A549 (cell line): ENCODE measurements around the gene FBXO10. TPM values are rescaled to one million over a fixed set of nuclear protein-coding genes. Genes with fewer than 3 reads are reported as not detected.

Source experiments
- ATAC-seq, 2 experiments: fragments of 200-7000 bp in 1 of 2; fragments of >200 bp in 1 of 2; cut with Nextera tagmentation in 1 of 2; cut with Tn5 transposase in 1 of 2; 3 replicates each; pipeline versions ENCODE4 v1.8.0 to v1.9.1; 2018 to 2020; ENCODE audit warnings: mild to moderate bottlenecking in 1 of 2, moderate library complexity in 1 of 2
- CTCF ChIA-PET: fragments of 300-600 bp; sonication (Branson Sonifier 250); formaldehyde crosslinking; extraction: SDS; loops from one replicate; lab custom pipeline; 2021; ENCODE audit warnings: antibody characterized with exemption, inconsistent platforms; lab: Yijun Ruan, JAX
- POLR2A ChIA-PET: fragments of 350-600 bp; formaldehyde crosslinking; extraction: SDS; loops from one replicate; lab custom pipeline; 2021; ENCODE audit warnings: antibody characterized with exemption, inconsistent platforms; lab: Yijun Ruan, JAX
- DNase-seq, 2 experiments: peaks; one replicate each; pipeline versions ENCODE4 v3.0.0 to v3.0.0-alpha.2; 2011 to 2016; ENCODE audit warnings: low read depth in 1 of 2, low spot score in 1 of 2
- FAIRE-seq: peaks from 2 replicates; lab custom pipeline; 2011; peaks lifted over from hg19 to GRCh38; lab: Jason Lieb, UNC
- H3K27ac ChIP-seq, 2 experiments: fragments of >200 bp; sonication (Bioruptor Twin); formaldehyde crosslinking; 3 replicates each; pipeline ENCODE4 v1.5.1; 2016 to 2017
- H3K4me1 ChIP-seq: fragments of >200 bp; sonication (Bioruptor Twin); formaldehyde crosslinking; 3 replicates; pipeline ENCODE4 v1.6.1; 2016
- H3K4me2 ChIP-seq: fragments of >200 bp; sonication (Bioruptor Twin); formaldehyde crosslinking; 3 replicates; pipeline ENCODE4 v1.6.1; 2016
- H3K4me3 ChIP-seq: fragments of >200 bp; sonication (Bioruptor Twin); formaldehyde crosslinking; 3 replicates; pipeline ENCODE4 v1.5.1; 2016
- H3K9me3 ChIP-seq: fragments of >200 bp; sonication (Bioruptor Twin); formaldehyde crosslinking; 3 replicates; pipeline ENCODE4 v1.6.1; 2016
- CBX2 ChIP-seq: fragments of 200-600 bp; sonication (generic); IDR thresholded peaks from 2 replicates; pipeline ENCODE4 v1.6.1; 2016; ENCODE audit warnings: low read depth, mild to moderate bottlenecking, borderline replicate concordance
- CHD2 ChIP-seq: fragments of 150-350 bp; IDR thresholded peaks from 2 replicates; pipeline ENCODE4 v1.6.1; 2014; ENCODE audit warnings: low read length; ENCODE audit not compliant: partially characterized antibody
- CTCF ChIP-seq: fragments of >200 bp; sonication (Bioruptor Twin); formaldehyde crosslinking; IDR thresholded peaks from 3 replicates; pipeline ENCODE4 v1.5.1; 2016
- E2F6 ChIP-seq: IDR thresholded peaks from 2 replicates; pipeline ENCODE4 v1.6.1; 2012; ENCODE audit warnings: low read depth, borderline replicate concordance
- ELK1 ChIP-seq: fragments of 150-350 bp; IDR thresholded peaks from 2 replicates; pipeline ENCODE4 v1.6.1; 2014; ENCODE audit warnings: low read depth, mild to moderate bottlenecking, low read length
- EP300 ChIP-seq, 2 experiments: fragments of >200 bp; sonication (Bioruptor Twin); formaldehyde crosslinking; IDR thresholded peaks; 2 replicates in 1 of 2; 3 replicates in 1 of 2; pipeline ENCODE4 v1.6.1; 2016 to 2017
- ESRRA ChIP-seq: fragments of 150-350 bp; IDR thresholded peaks from 2 replicates; pipeline ENCODE4 v1.6.1; 2014; ENCODE audit warnings: mild to moderate bottlenecking, low read length, borderline replicate concordance
- FOSB ChIP-seq: fragments of 250-450 bp; sonication (Bioruptor Pico); IDR thresholded peaks from 2 replicates; pipeline ENCODE4 v1.5.0; 2020; ENCODE audit warnings: mild to moderate bottlenecking, moderate library complexity
- HOXA7 ChIP-seq: fragments of 250-450 bp; sonication (Bioruptor Pico); IDR thresholded peaks from 2 replicates; pipeline ENCODE4 v1.5.0; 2020; ENCODE audit warnings: mild to moderate bottlenecking, moderate library complexity
- KDM5A ChIP-seq: fragments of 200-600 bp; sonication (generic); IDR thresholded peaks from 2 replicates; pipeline ENCODE4 v1.6.1; 2016; ENCODE audit warnings: antibody characterized with exemption, mild to moderate bottlenecking
- MAFK ChIP-seq: fragments of 450-650 bp; IDR thresholded peaks from 2 replicates; pipeline ENCODE4 v1.6.1; 2014; ENCODE audit not compliant: partially characterized antibody
- MAX ChIP-seq: IDR thresholded peaks from 2 replicates; pipeline ENCODE4 v1.6.1; 2012
- PBX3 ChIP-seq: IDR thresholded peaks from 2 replicates; pipeline ENCODE4 v1.6.1; 2012
- POLR2AphosphoS2 ChIP-seq: conservative IDR thresholded peaks from 2 replicates; pipeline ENCODE4 v1.6.1; 2012; ENCODE audit warnings: low read length, improper control_type of control experiment, inconsistent platforms
- RARB ChIP-seq: fragments of 250-450 bp; sonication (Bioruptor Pico); IDR thresholded peaks from 2 replicates; pipeline ENCODE4 v1.8.0; 2021; ENCODE audit warnings: mild to moderate bottlenecking, moderate library complexity
- REST ChIP-seq: fragments of 200-600 bp; sonication (generic); IDR thresholded peaks from 2 replicates; pipeline ENCODE4 v1.6.1; 2016; ENCODE audit warnings: antibody characterized with exemption, mild to moderate bottlenecking, moderate library complexity
- RFX5 ChIP-seq: fragments of 450-650 bp; IDR thresholded peaks from 2 replicates; pipeline ENCODE4 v1.7.1; 2014; ENCODE audit warnings: antibody characterized with exemption, mild to moderate bottlenecking, moderate library complexity
- RNF2 ChIP-seq: fragments of 200-600 bp; sonication (generic); IDR thresholded peaks from 2 replicates; pipeline ENCODE4 v1.6.1; 2016; ENCODE audit warnings: low read depth, mild to moderate bottlenecking, antibody characterized with exemption, moderate library complexity, borderline replicate concordance
- TFCP2L1 ChIP-seq: fragments of 250-450 bp; sonication (Bioruptor Pico); IDR thresholded peaks from 2 replicates; pipeline ENCODE4 v1.5.0; 2021; ENCODE audit warnings: mild to moderate bottlenecking
- ZC3H11A ChIP-seq: fragments of 450-650 bp; IDR thresholded peaks from 2 replicates; pipeline ENCODE4 v1.6.1; 2014; ENCODE audit warnings: antibody characterized with exemption, mild to moderate bottlenecking
- ZSCAN20 ChIP-seq: fragments of 250-450 bp; sonication (Bioruptor Pico); IDR thresholded peaks from 2 replicates; pipeline ENCODE4 v1.8.0; 2022; ENCODE audit warnings: mild to moderate bottlenecking, moderate library complexity
- WGBS: methylation state at CpG from one replicate; pipeline ENCODE4 v1.1.6; 2017; ENCODE audit errors: missing lambda C conversion rate; 5-methylcytosine and 5-hydroxymethylcytosine counted together
- polyA plus RNA-seq, 4 experiments: library from polyadenylated mRNA; depleted of rRNA in 3 of 4; stranded (reverse); fragments of >200 nt; fragmentation: RNase III in 1 of 4; extraction: RNeasy Plus Mini Kit Qiagen cat#74134 plus additional on column Dnase treatment in 1 of 4; gene quantifications; 2 replicates in 3 of 4; 3 replicates in 1 of 4; pipeline ENCODE4 v1.2.3, GENCODE V29; 2011 to 2017

The FBXO10 gene
- polyA plus RNA-seq, 2 of the 4 experiments (the other 2 are of a cell fraction): 5.0 to 5.3 TPM

- no peak for DNase-seq
- ChIA-PET POLR2A (no interaction called here), CTCF (no interaction called here)
- Histone ChIP-seq H3K4me2 (no peak overlapping the region), H3K27ac (no peak overlapping the region), H3K4me3 (no peak overlapping the region), H3K4me1 (no peaks in the 10 kb centered on the region), H3K9me3 (no peaks in the 10 kb centered on the region)
- TF ChIP-seq ZC3H11A (no peak), E2F6 (no peak), REST (no peak), RNF2 (no peak), CTCF (no peak), CHD2 (no peak), ESRRA (no peak), ELK1 (no peak), FOSB (CRISPR knock-in tag) (no peak), TFCP2L1 (CRISPR knock-in tag) (no peak), PBX3 (no peak), RFX5 (no peak), RARB (CRISPR knock-in tag) (no peak), ZSCAN20 (CRISPR knock-in tag) (no peak)
- ATAC-seq: no peak
- WGBS: 63% methylated on average over 2 of the region's 2 CpGs
- FAIRE-seq: no peak
Measured at GRCh38 chr9:37623267-37623666, 47.1 kb upstream of the FBXO10 start.

GRCh38 chr9:37622462-37622861, 46.3 kb upstream of the FBXO10 start:
- no peak for ATAC-seq
- Histone ChIP-seq H3K4me2 (no peak overlapping the region), H3K4me3 (no peak overlapping the region), H3K9me3 (no peaks in the 10 kb centered on the region), H3K4me1 (no peaks in the 10 kb centered on the region), H3K27ac (no peak overlapping the region)
- ChIA-PET CTCF (interaction anchor here (1.3 kb wide), 1 partner anchor 28 kb away, joined by 3 read pairs; the partner anchor contains the start of gene FRMPD1), POLR2A (no interaction called here)
- no peak for TF ChIP-seq POLR2AphosphoS2
- TF ChIP-seq MAFK: no peak
- TF ChIP-seq RNF2: no peak
- TF ChIP-seq MAX: no peak
- no peak for TF ChIP-seq TFCP2L1 (CRISPR knock-in tag)
- no peak for TF ChIP-seq EP300 (IDR thresholded peaks at IDR 0.05)
- no peak for TF ChIP-seq ZC3H11A
- no peak for TF ChIP-seq CBX2
- TF ChIP-seq ELK1: no peak
- TF ChIP-seq HOXA7: no peak
- TF ChIP-seq KDM5A: no peak
- TF ChIP-seq E2F6: no peak
- FAIRE-seq: no peak
- WGBS: 64% methylated on average over 4 of the region's 4 CpGs
- no peak for DNase-seq
